CMK (cell line): ENCODE results near the gene RNF175.

Experiments used
- DNase-seq: peaks from one replicate; pipeline ENCODE4 v3.0.0-alpha.2; 2010; ENCODE audit warnings: low read depth

The RNF175 gene

GRCh38 chr4:153759407-153760316 is at the start of gene RNF175:
TSS of gene RNF175 (minus strand) at chr4:153760024. CDS start at chr4:153759862, 162 bp downstream.
- no peak for DNase-seq

DNA sequence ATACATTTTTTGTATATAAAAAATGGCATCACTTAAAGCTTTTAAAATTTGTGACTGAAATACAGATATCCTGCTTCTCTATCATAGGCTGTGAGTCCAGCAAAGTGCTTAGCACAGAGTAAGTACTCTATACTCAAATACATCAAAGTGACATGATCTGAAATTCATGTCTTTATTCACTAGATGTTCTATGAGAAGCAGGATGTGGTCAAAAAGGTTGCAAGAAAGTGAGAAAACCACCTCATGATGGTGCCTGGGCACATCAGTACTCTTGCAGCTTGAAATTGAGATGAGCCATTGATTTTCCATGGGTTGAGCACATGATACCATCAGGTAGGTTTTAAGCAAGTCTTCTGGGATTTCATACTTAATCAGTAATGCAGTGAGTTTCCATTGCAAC is 49.5 kb upstream of the RNF175 start:
- DNase-seq: no peak

- DNase-seq: no peak
These were observed 48.4 kb upstream of the RNF175 start for GRCh38 chr4:153808175-153808574.

- DNase-seq: no peak
These were observed 46.2 kb upstream of the RNF175 start for GRCh38 chr4:153806073-153806472.

- no peak for DNase-seq
These were observed 44.9 kb upstream of the RNF175 start for GRCh38 chr4:153804722-153805121.

GRCh38 chr4:153799694-153800074 is 39.9 kb upstream of the RNF175 start:
- DNase-seq: no peak

DNA sequence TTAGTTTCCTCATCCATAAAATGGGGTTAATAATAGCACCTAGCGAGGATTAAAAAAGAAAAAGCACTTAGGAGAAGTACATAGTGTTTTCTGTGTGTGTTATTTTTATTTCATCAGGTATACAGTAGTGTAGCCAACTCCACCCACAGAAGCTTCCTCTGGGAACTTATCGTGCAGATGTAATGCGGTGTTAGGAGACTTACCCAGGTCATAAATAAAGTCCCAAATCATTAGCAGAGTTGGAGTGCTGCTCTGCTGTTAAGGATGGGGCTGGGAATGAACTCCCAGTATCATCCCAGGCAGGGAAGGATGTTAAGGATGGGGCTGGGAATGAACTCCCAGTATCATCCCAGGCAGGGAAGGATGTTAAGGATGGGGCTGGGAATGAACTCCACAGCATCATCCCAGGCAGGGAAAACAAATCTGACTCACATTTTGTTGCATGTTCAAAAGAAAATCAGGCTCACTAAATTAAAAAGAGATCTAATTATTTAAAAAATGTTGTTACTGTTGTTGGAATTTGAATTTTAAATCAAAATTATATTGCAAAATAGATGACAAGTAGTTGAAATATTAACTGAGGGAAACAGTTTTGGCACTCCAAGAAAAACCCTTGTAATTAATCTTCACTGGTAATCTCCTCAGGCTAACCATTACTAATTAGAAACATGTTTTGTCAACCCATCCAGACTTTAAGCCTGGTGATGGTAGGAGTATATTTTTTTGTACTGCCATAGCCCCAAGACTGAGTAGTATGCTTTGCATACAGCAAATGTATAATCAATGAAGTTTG is 39.3 kb upstream of the RNF175 start:
- no peak for DNase-seq

- no peak for DNase-seq
These were observed 38.6 kb upstream of the RNF175 start for GRCh38 chr4:153798420-153798819.

- no peak for DNase-seq
These were observed 34.2 kb upstream of the RNF175 start for GRCh38 chr4:153794006-153794405.

GRCh38 chr4:153792618-153793247 is 32.9 kb upstream of the RNF175 start:
- DNase-seq: no peak

GRCh38 chr4:153791746-153792617 is 32.2 kb upstream of the RNF175 start:
- DNase-seq: no peak

DNA sequence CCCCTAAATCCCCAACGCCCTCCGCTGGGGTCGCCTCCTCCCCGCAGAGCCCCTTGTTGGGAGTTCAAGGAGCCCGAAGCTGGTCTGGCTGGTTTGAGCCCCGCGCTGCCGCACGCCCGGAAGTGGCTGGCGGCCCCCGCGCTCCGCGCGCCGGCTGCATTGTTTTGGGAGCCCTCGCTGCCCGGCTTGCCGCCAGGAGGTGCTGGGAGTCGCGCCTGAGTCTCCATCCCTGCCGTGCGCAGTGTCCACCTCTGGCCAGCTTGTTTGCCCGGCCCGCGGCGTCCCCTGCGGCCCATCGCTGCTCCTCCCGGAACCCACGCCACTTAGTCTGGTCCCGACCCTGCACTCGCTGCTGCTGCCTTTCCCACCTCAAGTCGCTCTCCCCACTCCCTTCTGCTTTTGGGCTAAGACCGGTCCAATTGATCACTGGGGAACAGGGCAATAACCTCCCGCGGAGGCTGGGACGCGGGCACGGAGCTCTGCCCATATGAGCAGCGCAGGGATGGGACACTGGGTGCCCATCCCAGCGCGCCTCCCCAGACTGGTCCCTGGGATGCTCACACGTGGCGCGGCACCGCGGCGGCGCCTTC is 31.2 kb upstream of the RNF175 start:
- no peak for DNase-seq

GRCh38 chr4:153790500-153790865 is 30.7 kb upstream of the RNF175 start:
- DNase-seq: no peak

DNA sequence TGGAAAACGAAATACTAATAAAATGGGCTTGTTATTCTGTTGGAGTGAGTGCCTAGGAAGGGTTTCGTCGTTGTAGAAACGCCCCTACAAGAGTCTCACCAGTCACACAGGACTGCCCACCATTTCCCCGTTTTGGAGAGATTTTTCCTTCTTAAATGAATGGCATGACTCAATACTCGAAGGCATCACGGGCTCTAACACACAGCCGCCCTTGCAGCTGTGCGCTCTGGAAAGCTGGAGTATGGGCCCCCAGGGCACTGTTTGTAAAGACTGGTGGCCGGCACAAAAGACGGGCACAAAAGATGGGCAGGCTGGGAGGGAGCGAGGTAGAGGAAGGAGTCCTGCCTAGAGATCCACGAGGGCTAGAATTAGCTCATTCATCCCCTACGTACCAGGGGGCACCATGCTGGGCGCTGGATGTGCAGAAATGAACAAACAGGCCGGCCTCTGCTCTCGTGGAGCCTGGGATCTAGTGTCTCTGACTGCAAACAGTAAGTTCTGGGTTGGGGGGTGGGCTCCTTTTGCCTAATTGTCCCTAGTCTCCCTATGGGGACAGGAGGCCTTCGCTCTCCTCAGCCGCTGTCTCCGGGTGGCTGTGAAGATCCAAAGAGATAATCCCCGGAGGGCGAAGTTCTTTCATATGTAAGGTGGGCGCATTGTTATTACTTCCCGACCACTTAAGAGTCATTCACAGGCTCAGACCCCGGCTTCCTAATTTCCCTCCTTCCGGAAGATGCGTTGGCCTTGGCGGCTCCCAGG is 30.1 kb upstream of the RNF175 start:
- no peak for DNase-seq

- no peak for DNase-seq
These were observed 28.8 kb upstream of the RNF175 start, which contains the start of gene SFRP2 for GRCh38 chr4:153788413-153789276. TSS of gene SFRP2 (minus strand) at chr4:153789083. CDS start at chr4:153788835, 248 bp downstream.

GRCh38 chr4:153788051-153788412 is 28.2 kb upstream of the RNF175 start:
- DNase-seq: no peak

DNA sequence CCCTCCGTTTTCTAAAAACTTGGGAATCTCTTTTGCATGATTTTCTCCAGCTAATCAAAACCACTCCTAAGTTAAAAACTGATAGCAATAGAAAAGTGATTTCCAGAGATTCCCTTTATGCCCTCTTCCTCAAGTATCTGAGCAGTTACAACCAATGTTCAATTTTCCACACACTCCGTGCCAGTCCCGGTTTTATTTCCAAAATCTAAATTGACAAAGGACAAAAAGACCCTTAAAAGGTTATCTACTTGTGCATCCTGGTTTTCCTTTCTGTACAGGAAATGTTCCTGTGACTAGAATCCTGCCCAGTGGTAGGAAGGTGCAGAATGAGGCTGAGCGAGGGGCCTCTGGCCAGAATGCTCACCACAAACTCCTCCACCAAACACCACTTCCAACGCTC is 27.8 kb upstream of the RNF175 start:
- DNase-seq: no peak

DNA sequence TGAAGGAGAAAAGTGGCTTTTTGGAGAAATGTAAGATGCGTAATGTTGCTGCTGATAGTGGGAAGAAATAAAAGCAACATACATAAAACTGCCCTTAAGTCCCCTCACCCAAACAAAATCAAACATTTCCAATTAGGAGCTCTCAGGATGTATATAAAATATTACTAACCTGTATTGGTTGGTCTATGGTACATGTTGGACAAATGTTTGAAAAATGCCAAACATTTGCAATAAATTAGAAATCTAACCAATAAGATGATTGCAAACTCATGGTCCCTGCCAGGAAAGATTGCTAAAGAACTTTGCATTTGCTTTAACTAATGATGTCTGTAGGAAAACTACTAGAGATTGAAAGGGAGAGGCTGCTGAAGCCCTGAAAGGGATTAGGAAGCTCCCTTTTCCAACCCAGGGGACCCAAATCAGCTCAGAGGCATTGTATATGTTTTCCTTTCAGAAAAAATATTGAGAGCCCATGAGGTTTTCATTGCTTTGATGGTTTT is 27.3 kb upstream of the RNF175 start:
- DNase-seq: no peak
